Stimulated activated CD8-positive, alpha-beta memory T cell treated with anti-CD3 and anti-CD28 coated beads, Interleukin-7, amount 100 ng/mL, for 1 hour (primary cell): Measurements from ENCODE around the gene C4BPB.

Source experiments
- DNase-seq, 2 donors: peaks; one replicate each; pipeline ENCODE4 v3.0.0-alpha.2; 2020; ENCODE audit warnings: low read depth in 2 of 2

Gene C4BPB

DNA sequence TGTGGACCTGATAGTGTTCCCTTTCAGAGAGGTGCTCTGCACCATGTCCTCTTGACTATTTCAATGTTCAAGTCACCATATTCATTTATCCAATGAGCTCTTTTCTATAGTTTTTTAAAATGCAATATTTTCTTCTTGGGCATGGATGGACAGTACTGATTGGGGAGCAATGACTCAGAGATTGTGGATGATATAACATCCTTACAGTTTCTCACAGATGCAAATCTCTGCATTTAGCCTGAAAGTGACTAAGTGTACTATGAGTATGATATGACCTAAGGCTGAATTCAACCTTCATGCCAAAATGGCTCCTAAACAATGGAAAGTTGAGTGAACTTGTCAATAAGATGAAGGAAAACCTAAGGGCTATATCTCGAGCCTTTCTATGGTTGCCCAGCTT lies 51.9 kb downstream of the C4BPB start:
- DNase-seq = no peak

DNA sequence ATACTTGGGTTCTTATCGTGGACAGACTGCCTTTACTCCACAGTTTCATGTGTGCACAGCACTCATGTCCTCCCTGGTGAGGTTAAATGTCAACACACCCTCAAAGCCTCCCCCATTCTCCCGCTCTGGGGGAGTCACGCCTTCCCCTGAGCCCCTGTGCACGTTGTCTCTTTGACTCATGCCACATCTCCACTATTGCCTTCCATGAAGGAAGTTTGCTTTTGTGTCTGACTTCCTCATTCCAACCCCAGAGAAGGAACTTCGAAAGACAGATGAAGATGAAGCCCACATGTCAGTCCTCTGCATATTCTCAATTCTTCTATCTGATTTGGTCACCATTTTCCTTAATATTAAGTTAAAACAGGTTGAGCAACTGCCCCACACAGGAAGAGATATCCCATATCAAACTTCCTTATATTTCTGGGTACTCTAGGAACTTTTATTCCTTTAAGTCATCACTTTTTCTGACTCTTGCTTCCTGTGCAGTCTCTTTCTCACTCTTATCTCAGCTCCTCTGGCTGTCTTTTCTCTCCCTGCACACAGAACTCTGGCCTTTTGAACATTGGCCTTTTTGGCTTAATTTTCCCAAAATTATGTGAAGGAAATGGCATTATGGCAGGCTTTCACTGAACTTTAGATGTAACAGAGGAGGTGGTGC lies 56.9 kb downstream of the C4BPB start:
- no peak for DNase-seq
